ENCODE results near the gene ITSN2.

GRCh38 chr2:24191156-24191555 is 169.2 kb downstream of the ITSN2 start:
- TF ChIP-seq, protein P1, sequence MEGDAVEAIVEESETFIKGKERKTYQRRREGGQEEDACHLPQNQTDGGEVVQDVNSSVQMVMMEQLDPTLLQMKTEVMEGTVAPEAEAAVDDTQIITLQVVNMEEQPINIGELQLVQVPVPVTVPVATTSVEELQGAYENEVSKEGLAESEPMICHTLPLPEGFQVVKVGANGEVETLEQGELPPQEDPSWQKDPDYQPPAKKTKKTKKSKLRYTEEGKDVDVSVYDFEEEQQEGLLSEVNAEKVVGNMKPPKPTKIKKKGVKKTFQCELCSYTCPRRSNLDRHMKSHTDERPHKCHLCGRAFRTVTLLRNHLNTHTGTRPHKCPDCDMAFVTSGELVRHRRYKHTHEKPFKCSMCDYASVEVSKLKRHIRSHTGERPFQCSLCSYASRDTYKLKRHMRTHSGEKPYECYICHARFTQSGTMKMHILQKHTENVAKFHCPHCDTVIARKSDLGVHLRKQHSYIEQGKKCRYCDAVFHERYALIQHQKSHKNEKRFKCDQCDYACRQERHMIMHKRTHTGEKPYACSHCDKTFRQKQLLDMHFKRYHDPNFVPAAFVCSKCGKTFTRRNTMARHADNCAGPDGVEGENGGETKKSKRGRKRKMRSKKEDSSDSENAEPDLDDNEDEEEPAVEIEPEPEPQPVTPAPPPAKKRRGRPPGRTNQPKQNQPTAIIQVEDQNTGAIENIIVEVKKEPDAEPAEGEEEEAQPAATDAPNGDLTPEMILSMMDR (IDR thresholded peaks at IDR 0.05) = no peak
- TF ChIP-seq POLR2A (IDR thresholded peaks at IDR 0.05) = no peak
